OCI-LY1 (cell line): ENCODE results near the gene HTRA3.

Source experiments
- H2AFZ ChIP-seq: fragments of 200-600 bp; sonication (generic), shearing (Covaris generic); 2 replicates; pipeline ENCODE4 v1.6.0; 2014; ENCODE audit warnings: antibody characterized with exemption, mild to moderate bottlenecking, low read length
- H3F3A ChIP-seq: fragments of 200-600 bp; sonication (generic), shearing (Covaris generic); 2 replicates; pipeline ENCODE4 v1.6.0; 2014; ENCODE audit warnings: mild to moderate bottlenecking, antibody characterized with exemption, low read length, moderate library complexity; ENCODE audit not compliant: insufficient read depth
- H3K27ac ChIP-seq: fragments of 200-600 bp; sonication (generic); 2 replicates; pipeline ENCODE4 v1.5.1; 2014; ENCODE audit warnings: low read length, mixed run types, mild to moderate bottlenecking, low read depth; ENCODE audit not compliant: poor library complexity, severe bottlenecking
- H3K27me3 ChIP-seq: fragments of 200-600 bp; sonication (generic); 2 replicates; pipeline ENCODE4 v1.6.0; 2014; ENCODE audit warnings: antibody characterized with exemption, mild to moderate bottlenecking, low read length, moderate library complexity; ENCODE audit not compliant: insufficient read depth
- H3K36me3 ChIP-seq: fragments of 200-600 bp; sonication (generic); 2 replicates; pipeline ENCODE4 v1.6.1; 2014; ENCODE audit warnings: mild to moderate bottlenecking, antibody characterized with exemption, low read length, moderate library complexity, mixed read lengths; ENCODE audit not compliant: insufficient read depth
- H3K4me1 ChIP-seq: fragments of 200-600 bp; sonication (generic); 2 replicates; pipeline ENCODE4 v1.5.1; 2014; ENCODE audit warnings: mild to moderate bottlenecking, low read length, moderate library complexity; ENCODE audit not compliant: insufficient read depth, severe bottlenecking
- H3K4me2 ChIP-seq: fragments of 200-600 bp; sonication (generic), shearing (Covaris generic); 2 replicates; pipeline ENCODE4 v1.6.1; 2014; ENCODE audit warnings: low read length
- H3K4me3 ChIP-seq: fragments of 200-600 bp; sonication (generic); 2 replicates; pipeline ENCODE4 v1.5.1; 2014; ENCODE audit warnings: low read length, low read depth, mild to moderate bottlenecking, mixed read lengths; ENCODE audit not compliant: poor library complexity, severe bottlenecking
- H3K79me2 ChIP-seq: fragments of 200-600 bp; shearing (Covaris generic); 2 replicates; pipeline ENCODE4 v1.6.1; 2016; ENCODE audit warnings: mixed run types, low read length, mixed read lengths; ENCODE audit not compliant: insufficient read depth
- H3K9ac ChIP-seq: fragments of 200-600 bp; sonication (generic), shearing (Covaris generic); 2 replicates; pipeline ENCODE4 v1.6.1; 2014; ENCODE audit warnings: mild to moderate bottlenecking, low read length, mixed read lengths
- H3K9me2 ChIP-seq: fragments of 200-600 bp; sonication (generic), shearing (Covaris generic); 2 replicates; pipeline ENCODE4 v1.6.1; 2014; ENCODE audit warnings: low read depth, mild to moderate bottlenecking, low read length, mixed read lengths
- H3K9me3 ChIP-seq: fragments of 200-600 bp; shearing (Covaris generic); 2 replicates; pipeline ENCODE4 v1.6.1; 2014; ENCODE audit warnings: low read length, mixed read lengths
- H4K20me1 ChIP-seq: fragments of 200-600 bp; sonication (generic), shearing (Covaris generic); 2 replicates; pipeline ENCODE4 v1.6.0; 2016; ENCODE audit warnings: mild to moderate bottlenecking, low read length; ENCODE audit not compliant: insufficient read depth
- CTCF ChIP-seq: fragments of 200-600 bp; sonication (generic), shearing (Covaris generic); IDR thresholded peaks from 2 replicates; pipeline ENCODE4 v1.5.1; 2017; ENCODE audit warnings: mild to moderate bottlenecking, antibody characterized with exemption, low read length, moderate library complexity, mixed read lengths
- EZH2 ChIP-seq: fragments of 200-600 bp; sonication (generic), shearing (Covaris generic); IDR thresholded peaks from 2 replicates; pipeline ENCODE4 v1.8.0; 2017; ENCODE audit warnings: borderline replicate concordance, mixed run types, mild to moderate bottlenecking, antibody characterized with exemption, low read length, moderate library complexity, mixed read lengths

HTRA3 gene

GRCh38 chr4:8344377-8344776 is 74.8 kb downstream of the HTRA3 start:
- no peaks in the 10 kb centered on the region for H3K79me2 ChIP-seq
- no peaks in the 10 kb centered on the region for H3K36me3 ChIP-seq
- H3K9ac ChIP-seq = no peak overlapping the region
- TF ChIP-seq EZH2 (no peak), CTCF (no peak)
- H3K4me2 ChIP-seq = no peak overlapping the region
- H3K9me2 ChIP-seq = no peaks in the 10 kb centered on the region
- H3K27me3 ChIP-seq = no peaks in the 10 kb centered on the region
- no peak overlapping the region for H3K27ac ChIP-seq
- H4K20me1 ChIP-seq = no peaks in the 10 kb centered on the region
- no peak overlapping the region for H3K4me3 ChIP-seq
- no peak overlapping the region for H2AFZ ChIP-seq
- H3F3A ChIP-seq = no peaks in the 10 kb centered on the region
- no peaks in the 10 kb centered on the region for H3K9me3 ChIP-seq
- H3K4me1 ChIP-seq = no peaks in the 10 kb centered on the region

DNA sequence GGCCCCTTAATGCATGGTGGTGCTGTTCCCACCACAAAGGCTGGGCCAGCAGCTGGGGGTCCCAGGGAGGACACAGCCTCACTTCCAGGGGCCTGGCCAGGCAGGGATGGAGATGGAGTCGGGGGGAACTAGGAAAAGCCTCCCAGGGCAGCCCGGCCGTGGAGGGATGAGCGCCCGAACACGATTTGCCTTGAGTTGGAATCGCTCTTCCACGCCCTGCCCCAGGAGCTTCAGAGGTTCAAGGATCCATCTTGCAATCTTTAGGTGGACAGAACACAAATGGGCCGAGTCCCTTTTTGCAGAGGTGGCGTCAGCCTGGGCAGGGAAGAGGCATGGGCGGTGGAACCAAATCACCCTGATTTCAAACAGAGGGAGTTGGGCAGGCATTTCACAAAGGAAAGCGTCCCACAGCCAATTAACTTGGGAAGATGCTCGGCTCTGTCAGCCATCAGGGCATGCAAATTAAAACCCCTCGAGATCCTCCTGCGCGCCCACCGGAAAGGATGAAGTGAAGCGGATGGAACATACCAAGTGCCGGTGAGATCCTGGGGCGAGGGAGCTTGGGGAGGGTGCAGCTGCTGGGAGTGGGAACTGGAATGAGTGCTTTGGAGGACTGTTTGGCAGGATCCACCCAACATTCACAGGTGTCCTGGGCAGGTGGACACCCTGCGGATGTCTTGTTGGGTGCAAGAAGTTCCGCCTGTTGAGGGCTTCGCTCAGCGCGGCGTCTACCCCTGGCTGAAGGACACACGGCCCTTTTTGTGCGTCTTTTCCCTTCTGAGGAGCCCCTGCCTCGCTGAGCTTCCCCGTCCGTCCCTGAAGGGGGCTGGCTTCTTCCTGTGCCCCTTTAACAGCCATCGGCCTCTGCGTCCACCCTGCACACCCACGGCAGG is 75.7 kb downstream of the HTRA3 start:
- no peaks in the 10 kb centered on the region for H3K27me3 ChIP-seq
- TF ChIP-seq CTCF = no peak
- no peak for TF ChIP-seq EZH2
- no peaks in the 10 kb centered on the region for H3K9me3 ChIP-seq
- no peaks in the 10 kb centered on the region for H3K36me3 ChIP-seq
- no peaks in the 10 kb centered on the region for H3K4me1 ChIP-seq
- no peaks in the 10 kb centered on the region for H3K79me2 ChIP-seq
- H3K9ac ChIP-seq = no peak overlapping the region
- H3K9me2 ChIP-seq = no peaks in the 10 kb centered on the region
- H3K4me2 ChIP-seq = no peak overlapping the region; the same call in 1 of the 2 replicates
- no peaks in the 10 kb centered on the region for H4K20me1 ChIP-seq
- no peak overlapping the region for H3K27ac ChIP-seq
- H3K4me3 ChIP-seq = no peak overlapping the region
- H3F3A ChIP-seq = no peaks in the 10 kb centered on the region
- H2AFZ ChIP-seq = no peak overlapping the region

DNA sequence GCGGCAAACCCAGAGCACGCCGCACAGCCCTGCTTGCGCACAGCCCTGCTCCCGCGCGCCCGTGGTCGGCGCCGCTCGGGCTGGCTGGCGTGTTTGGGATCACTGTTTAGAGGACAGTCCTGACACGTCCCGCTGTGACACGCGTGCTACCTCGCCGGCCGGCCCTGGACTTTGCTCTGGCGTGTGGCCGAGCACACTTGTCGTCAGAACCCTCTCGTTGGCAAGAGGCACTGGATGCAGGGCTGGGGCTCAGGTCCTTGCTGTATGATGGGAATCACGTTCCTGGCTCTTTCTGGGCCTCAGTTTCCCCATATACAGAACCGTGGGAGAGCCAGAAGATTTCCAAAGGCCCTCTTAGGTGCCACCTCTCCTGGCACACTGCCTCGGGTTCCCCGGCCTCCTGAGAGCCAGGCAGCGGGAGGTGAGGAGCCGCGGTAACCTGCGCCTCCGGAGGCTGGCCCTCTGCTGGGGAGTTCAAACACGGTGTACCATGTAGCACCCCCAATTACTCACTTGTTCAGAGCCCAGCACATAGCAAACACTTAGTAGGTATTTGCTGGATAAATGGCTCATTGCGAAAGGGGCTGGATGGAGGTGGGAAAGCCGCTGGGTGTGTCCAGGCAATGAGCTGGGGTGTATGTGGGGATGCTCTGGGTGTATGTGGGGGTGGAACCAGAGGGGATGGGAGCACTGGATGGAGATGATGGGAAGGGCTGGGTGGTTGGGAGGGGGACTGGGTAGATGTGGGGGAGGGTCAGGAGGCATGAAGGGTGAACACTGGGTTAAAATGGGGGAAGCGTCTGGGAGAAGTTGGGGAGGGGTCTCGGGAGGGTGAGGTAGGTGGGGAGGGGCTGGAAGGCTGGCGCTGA is 76.6 kb downstream of the HTRA3 start:
- H3K4me2 ChIP-seq = no peak overlapping the region

More for the DNA sequence above, 76.6 kb downstream of the HTRA3 start:
- Histone ChIP-seq H3K9me3 (no peaks in the 10 kb centered on the region), H2AFZ (no peak overlapping the region), H3K36me3 (no peaks in the 10 kb centered on the region), H3F3A (no peaks in the 10 kb centered on the region), H4K20me1 (no peaks in the 10 kb centered on the region), H3K9me2 (no peaks in the 10 kb centered on the region), H3K4me1 (no peaks in the 10 kb centered on the region), H3K27ac (no peak overlapping the region), H3K4me3 (no peak overlapping the region), H3K9ac (no peak overlapping the region), H3K79me2 (no peaks in the 10 kb centered on the region), H3K27me3 (no peaks in the 10 kb centered on the region)
- TF ChIP-seq CTCF (no peak), EZH2 (no peak)
